ENCODE data around the gene ASB6. TPM values are rescaled to one million over a fixed set of nuclear protein-coding genes. Genes with fewer than 3 reads are reported as not detected.

Gene ASB6
- total RNA-seq, 1 experiment from 2014 or later = 20.0 TPM

- POLR2A ChIA-PET = interaction anchor here (1.7 kb wide), 1 partner anchor 131 kb away, joined by 6 read pairs; no protein-coding TSS in a partner anchor
- H3K9me3 Mint-ChIP-seq = no peaks in the 10 kb centered on the region
- ATAC-seq (no peak), DNase-seq (ENCODE audit: low spot score) (no peak)
- H3K4me3 Mint-ChIP-seq = peak overlapping the region; percentile 85
- peaks cover 8% of the 10 kb centered on the region for H3K36me3 Mint-ChIP-seq
- CTCF ChIA-PET = interaction anchor here (0.6 to 5.5 kb wide), 15 partner anchors 13 to 1729 kb away, joined by 3 to 65 read pairs (median 17); no protein-coding TSS in a partner anchor
- peaks cover 53% of the 10 kb centered on the region for H3K4me1 Mint-ChIP-seq
- H3K27me3 Mint-ChIP-seq (ENCODE audit: low read depth) = peaks cover 12% of the 10 kb centered on the region
- TF ChIP-seq MAX (CRISPR knock-in tag; IDR thresholded peaks at IDR 0.05) = no peak; the same call in 1 of the 2 replicates
- TF ChIP-seq PRDM15 (CRISPR knock-in tag; IDR thresholded peaks at IDR 0.05) = no peak
- TF ChIP-seq PRRX2 (CRISPR knock-in tag; IDR thresholded peaks at IDR 0.05) = no peak
- no peak for TF ChIP-seq AR (CRISPR knock-in tag; IDR thresholded peaks at IDR 0.05)
- TF ChIP-seq NFE2L1 (CRISPR knock-in tag; IDR thresholded peaks at IDR 0.05) = no peak
- TF ChIP-seq NR2C2 (CRISPR knock-in tag; IDR thresholded peaks at IDR 0.05) = no peak
- TF ChIP-seq CTCF (IDR thresholded peaks at IDR 0.05) = no peak
- TF ChIP-seq RORB (CRISPR knock-in tag; IDR thresholded peaks at IDR 0.05) = no peak
- TF ChIP-seq E2F5 (CRISPR knock-in tag; IDR thresholded peaks at IDR 0.05) = no peak
- TF ChIP-seq FOXK1 (CRISPR knock-in tag; IDR thresholded peaks at IDR 0.05) = no peak
- TF ChIP-seq ZNF232 (CRISPR knock-in tag; IDR thresholded peaks at IDR 0.05) = no peak
- no peak for TF ChIP-seq NFATC4 (CRISPR knock-in tag; IDR thresholded peaks at IDR 0.05)
- no peak for TF ChIP-seq USF1 (CRISPR knock-in tag; IDR thresholded peaks at IDR 0.05)
- no peak for TF ChIP-seq E2F1 (CRISPR knock-in tag; IDR thresholded peaks at IDR 0.05)
- no peak for TF ChIP-seq ESRRA (CRISPR knock-in tag; IDR thresholded peaks at IDR 0.05; ENCODE audit: borderline replicate concordance)
- no peak for TF ChIP-seq GTF2I (CRISPR knock-in tag; conservative IDR thresholded peaks at IDR 0.05)
- no peak; the same call in 1 of the 2 replicates for TF ChIP-seq ARID4B (CRISPR knock-in tag; IDR thresholded peaks at IDR 0.05; ENCODE audit: borderline replicate concordance)
- no peak for TF ChIP-seq E2F4 (CRISPR knock-in tag; IDR thresholded peaks at IDR 0.05; ENCODE audit: borderline replicate concordance, low read depth)
- peak overlapping the region; percentile 55 for H3K27ac Mint-ChIP-seq
Observed at GRCh38 chr9:129626625-129627284, 15.2 kb downstream of the ASB6 start.
